ENCODE results near the gene ALDOA.
"Not testable (repeated sequence)": the region's sequence is repeated elsewhere in the genome, so short reads cannot be mapped to it uniquely, and the experiment has no call there.

Gene ALDOA

DNA sequence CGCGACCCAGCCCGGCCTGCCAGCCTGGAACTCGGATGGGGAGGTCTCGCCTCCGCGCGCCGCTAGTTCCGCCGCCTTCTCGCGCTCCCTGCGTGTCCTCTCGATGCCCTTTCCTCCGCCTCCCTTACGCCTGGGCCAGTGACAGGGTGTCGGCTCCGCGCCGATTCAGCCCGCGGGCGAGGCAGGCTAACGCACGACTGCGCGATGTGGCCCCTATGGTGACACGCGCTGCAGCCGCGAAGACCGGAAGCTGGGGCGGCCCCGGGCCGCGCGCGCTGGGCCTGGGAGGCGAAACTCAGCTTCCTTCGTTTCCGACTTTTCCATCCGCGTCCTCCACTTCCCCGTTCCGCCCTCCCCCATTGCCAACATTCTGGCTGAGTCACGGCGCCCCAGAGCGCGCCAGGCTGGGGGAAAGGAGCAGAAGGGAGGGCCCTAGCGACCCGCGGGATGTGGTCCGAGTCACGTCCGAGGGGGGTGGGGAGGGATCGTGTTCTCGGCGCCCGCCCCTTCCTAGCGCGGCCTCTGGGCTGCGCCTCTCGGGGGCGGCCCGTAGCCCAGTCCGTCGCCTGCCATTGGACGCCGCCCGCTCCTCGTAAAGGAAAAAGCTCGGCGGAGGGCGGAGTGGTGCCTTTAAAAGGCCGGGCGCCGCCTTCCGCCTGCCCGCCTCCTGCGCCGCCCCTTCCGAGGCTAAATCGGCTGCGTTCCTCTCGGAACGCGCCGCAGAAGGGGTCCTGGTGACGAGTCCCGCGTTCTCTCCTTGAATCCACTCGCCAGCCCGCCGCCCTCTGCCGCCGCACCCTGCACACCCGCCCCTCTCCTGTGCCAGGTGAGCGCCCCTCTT, at the start of gene ALDOA:
Gene ALDOA, plus strand, starts transcription at position 659 of the 841 bp plus-strand sequence. CDS start 1,138 bp downstream, outside the sequence.
- peak; percentile 97 for DNase-seq (ENCODE audit: low spot score)

DNA sequence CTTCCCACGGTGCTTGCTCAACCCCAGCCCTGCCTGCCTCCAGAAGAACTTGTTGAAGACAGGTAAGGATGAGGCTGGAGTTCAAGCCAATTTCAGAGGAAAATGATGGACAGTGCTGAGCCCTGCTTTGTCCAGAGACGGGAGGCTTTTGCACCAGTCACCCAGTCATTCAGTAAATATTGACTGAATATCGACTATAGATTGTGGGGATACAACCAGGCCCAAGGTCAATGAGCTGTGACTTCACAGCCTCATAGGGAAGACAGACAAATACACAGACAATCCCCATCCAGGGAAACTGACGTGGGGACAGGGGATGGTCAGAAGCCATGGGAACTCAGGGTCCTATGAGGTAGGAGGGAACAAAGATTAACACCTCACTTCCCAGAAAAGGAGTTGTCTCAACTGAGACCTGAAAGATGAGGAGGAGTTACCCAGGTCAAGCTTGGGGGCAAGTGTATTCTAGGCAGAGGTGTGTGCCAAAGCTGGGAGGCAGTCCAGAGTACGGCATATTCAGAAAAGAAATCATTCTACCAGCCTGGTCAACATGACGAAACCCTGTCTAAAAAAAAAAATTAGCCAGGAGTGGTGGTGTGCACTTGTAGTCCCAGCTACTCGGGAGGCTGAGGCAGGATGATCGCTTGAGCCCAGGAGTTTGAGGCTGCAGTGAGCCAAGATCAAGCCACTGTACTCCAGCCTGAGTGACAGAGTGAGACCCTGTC, 48.8 kb upstream of the ALDOA start:
- DNase-seq (ENCODE audit: low spot score), result no peak

DNA sequence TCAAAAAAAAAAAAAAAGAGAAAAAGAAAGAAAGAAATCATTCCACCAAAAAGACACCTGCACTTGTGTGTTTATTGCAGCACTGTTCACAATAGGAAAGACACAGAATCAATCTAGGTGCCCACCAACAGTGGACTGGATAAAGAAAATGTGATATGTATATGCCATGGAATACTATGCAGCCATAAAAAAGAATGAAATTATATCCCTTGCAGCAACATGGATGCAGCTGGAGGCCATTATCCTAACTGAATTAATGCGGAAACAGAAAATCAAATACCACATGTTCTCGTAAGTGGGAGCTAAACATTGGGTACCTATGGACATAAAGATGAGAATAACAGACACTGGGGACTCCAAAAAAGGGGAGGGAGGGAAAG, 48.3 kb upstream of the ALDOA start:
- no peak for DNase-seq (ENCODE audit: low spot score)

DNA sequence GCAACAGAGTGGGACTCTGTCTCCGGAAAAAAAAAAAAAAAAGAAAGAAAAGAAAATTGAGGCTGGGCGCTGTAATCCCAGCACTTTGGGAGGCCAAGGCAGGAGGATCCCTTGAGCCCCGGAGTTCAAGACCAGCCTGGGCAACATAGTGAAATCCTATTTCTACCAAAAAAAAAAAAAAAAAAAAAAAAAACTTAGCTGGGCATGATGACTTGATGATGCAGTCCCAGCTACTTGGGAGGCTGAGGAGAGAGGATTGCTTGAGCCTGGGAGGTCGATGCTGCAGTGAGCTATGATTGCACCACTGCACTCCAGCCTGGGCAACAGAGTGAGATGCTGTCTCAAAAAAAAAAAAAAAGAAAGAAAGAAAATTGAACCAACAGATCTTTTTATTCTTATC, 47.6 kb upstream of the ALDOA start:
- not testable (repeated sequence) for DNase-seq (ENCODE audit: low spot score)

DNA sequence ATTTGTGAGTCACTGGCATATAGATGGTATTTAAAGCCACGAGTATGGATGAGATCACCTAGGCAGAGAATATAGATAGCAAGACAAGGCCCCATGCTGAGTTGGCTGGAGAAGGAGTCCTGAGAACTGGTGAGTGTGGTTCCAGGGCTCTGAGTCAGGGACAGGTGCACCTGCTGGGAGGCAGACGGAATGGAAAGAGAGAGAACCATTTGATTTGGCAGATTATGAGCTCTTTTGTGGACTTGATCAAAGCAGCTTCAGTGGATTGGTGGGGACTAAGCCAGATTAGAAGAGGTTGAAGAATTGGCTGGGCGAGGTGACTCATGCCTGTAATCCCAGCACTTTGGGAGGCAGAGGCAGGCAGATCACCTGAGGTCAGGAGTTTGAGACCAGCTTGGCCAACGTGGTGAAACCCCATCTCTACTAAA, 46.8 kb upstream of the ALDOA start:
- no peak for DNase-seq (ENCODE audit: low spot score)

DNA sequence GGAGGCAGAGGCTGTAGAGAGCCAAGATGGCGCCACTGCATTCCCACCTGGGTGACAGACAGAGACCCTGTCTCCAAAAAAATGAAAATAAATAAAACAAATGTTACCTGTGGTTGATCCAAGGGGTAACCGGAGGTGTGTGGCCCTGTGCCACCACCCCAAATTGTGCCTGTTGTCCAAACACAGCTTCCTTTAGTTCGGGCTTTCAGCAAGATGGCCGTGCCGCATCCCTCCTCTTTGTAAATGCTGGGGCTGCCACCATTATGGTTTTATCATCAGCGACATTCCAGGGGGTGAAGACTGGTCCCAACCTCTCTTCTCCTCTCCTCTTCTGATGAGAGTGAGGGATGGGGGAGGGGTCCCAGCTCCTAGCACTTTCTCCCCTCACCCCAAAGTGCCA, 42.7 kb upstream of the ALDOA start, which contains the start of gene C16orf92:
Gene C16orf92, plus strand, starts transcription at position 312 of the 400 bp plus-strand sequence. CDS start 143 bp downstream, outside the sequence.
- no peak for DNase-seq (ENCODE audit: low spot score)

DNA sequence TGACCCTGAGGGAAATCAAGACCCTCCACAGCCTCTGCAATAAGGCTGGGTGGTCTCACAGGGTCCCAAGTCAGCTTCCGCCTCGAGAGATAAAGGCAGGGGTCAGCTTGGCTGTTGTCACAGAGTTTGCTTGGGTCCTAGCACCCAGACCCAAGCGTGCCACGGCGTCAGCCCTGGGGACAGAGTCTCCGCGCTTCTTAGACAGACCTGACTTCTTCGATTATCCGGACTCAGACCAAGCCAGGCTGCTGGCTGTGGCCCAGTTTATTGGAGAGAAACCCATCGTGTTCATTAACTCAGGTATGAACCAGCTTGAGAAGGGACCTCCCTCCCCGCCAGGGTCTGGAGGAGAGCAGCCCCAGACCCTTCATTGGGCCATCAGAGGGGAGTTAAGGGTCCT, 42.0 kb upstream of the ALDOA start:
- no peak for DNase-seq (ENCODE audit: low spot score)

DNA sequence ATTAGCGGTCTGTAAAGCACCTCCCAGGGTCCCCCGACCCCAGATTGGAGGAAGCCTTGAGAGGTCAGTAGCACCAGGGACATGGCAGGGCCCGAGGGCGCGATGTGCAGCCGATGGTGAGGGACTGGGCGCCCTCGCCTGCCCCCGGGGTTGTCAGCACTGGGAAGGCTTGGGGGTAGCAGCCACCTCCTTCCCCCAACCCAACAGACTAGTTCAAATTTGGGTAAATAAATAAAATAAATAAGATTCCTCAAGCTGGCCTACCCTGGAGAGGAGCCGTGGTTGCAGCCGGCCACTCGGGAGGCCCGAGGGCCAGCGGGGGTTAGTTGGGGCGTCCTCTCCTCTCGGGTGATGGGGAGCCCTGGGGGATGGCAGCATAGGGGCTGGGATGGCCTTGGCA, 41.1 kb upstream of the ALDOA start:
- DNase-seq (ENCODE audit: low spot score), result no peak

DNA sequence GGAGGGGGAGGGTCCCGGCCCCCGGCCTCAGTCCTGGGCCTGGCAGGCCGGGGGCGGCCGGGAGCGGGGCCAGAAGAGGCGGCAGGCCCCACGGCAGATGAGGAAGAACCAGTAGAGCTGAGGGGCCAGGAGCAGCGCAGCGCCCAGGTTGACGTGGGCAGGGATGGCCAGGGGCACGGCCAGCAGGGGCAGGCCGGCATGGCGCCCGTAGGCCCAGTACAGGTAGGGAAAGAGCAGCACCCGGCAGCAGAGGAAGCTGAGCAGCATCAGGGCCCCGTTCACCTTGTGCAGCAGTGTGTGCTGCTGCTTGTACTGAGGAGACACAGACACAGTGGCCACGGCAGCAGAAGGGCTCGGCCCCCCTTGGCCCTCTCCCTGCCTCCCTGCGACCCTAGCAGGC, 40.4 kb upstream of the ALDOA start:
- no peak for DNase-seq (ENCODE audit: low spot score)

DNA sequence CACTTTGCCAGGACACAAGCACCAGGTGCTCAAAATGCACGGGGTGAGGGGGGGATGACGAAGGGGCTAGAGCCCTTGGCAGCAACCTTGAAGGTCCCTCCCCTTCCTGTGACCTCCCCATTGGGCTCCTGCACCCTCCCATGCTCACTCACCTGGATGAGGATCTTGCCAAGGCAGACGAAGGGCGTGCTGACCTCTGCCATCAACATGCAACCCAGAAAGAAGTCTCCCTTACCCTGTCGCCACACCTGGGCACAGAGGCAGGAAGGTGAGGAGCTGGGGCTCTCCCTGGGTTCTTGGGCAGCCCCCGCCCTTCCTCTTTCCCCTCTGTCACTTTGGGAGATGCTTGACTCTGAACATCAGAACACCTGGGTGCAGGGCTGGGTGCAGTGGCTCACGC, 40.0 kb upstream of the ALDOA start:
- DNase-seq (ENCODE audit: low spot score), result no peak

DNA sequence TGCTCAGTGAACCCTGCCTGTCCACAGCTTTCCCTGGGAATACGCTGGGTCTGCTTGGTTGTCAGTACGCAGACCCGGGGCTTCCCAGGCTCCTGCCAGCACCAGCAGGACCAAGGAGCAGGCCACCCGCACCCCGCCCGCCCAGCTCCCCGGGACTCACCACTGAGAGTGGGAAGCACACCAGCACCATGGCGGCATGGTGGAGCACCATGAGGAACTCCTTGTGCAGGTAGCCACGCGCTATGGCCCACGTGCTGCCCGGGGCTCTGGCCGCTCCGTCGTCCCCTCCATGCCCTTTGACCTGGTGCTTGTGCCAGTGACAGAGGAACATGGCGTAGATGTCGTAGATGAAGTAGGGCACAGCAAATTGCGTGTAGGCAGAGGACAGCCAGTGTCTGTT, 39.1 kb upstream of the ALDOA start:
- DNase-seq (ENCODE audit: low spot score), result no peak

DNA sequence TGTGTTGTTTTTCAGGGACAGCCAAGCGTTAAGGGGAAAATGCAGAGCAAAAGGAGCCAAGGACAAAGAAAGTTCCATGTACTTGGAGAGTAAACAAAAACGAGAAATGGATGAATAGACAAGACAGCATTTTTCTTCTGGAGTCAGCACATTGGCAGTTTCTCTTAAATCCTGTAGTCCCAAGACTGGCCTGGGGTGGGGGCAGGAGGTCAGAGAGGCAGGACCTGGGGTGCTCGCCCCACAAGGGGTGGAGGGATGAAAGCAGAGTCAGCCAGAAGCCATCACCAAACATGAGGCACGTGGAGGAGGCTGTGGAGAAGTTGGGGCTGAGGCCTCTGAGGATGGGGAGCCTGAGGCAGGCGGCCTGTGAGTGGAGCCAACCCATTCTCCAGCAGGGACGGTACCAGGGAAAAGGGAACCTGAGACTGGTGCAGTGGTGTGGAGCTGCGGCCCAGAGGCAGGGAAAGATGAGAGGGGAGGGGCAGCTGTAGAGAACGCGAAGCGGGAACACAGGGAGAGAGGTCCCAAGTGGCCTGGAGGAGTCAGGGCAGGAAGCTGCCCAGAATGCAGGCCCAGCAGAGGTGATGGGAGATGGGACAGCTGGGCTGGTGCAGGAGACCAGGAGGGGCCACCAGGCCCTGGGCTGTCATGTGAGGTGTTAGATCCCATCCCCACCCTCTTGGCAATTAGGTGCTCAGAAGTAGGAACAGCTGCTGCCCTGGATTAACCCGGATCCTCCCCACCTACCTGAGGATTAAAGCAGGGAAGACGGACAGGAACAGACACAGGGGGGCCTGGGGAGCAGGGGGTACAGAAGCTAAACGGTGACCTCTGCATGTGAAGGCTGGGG, 37.7 kb upstream of the ALDOA start:
- no peak for DNase-seq (ENCODE audit: low spot score)

DNA sequence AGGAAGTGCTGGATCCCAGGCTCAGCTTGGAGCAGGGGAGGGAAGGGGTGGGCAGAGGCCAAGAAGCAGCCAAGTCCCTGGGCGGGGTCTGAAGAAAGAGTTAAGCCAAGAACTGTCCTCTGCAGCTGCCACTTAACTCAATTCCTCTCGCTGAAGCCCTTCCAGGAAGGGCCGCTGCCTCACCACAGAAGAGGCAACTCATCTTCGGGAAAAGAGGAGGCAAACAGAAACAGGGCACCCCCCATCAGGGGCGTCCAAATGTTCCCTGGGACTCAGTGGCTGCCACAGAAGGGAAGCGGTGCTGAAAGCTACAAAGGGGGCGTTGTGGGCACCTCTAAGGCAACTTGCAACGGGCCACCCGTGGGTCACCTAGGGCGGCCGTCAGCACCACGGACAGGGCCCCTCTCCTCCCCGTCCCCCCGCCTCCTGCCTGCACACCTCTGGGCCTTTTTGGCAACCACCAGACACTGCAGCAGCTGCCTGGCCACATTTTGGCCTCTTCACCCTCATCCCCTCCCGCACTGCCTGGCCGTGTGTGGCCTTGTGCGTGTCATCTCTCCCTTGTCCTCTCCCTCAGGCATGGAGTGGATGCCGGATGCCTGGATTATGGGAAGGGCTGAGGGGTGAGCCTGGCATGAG, 37.0 kb upstream of the ALDOA start:
- DNase-seq (ENCODE audit: low spot score), result no peak

DNA sequence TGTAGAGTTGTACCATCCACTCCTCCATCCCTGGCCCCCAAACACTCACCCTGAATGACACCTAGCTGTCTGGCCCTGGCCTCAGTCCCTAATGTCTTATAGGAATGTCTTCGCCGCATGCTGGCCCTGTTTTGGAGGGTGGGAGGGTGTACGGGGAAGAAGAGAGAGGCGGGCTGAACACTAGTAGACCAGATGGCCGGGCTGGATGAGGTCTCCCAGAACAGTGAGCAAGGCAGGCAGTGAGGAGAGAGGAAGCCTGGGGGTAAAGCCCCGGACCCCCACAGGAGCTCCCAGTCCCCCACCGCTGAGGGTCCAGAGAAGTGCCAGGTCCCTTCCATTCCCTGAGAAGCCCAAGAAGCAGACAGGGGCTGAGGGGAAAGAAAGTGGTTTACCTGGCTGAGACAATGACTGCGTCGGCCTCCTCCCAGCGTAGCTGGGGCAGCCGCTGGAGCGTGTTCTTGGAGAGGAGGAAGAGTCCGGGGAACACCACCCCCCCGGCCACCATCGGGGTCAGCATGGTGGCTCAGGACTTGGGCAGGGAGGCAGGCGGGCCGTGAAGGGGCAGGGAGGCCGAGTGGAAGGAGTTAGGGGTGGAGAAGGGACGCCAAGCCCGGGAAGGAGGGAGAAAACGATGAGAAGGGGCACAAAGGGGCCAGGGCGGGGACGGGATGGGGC, 35.4 kb upstream of the ALDOA start:
- DNase-seq (ENCODE audit: low spot score), result no peak

DNA sequence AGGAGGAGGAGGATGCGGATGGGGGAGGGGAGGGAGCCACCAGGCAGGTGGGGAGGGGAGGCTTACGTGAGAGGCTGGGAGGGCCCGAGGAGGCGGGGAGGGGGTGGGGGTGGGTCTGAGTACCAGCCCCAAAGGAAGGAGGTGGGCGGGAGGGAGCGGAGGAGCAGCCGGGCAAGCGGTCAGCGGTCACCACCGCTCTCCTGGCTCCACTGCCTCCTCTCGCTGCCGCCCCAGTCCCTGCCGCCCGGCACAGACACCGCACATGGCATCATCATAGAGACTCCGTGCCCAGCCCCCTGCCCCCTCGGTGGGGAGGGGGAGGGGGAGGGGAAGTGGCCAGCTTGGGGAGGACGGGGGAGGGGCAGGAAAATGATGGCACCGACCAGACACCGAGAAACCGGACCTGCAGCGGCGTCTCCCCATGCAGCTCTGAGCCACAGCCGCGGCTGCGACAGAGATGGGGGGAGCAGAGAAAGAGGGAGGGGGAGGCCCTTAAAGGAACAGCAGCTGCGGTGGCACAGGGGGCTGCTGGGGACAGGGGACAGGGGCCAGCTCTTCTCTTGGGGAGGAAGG, 34.6 kb upstream of the ALDOA start, which contains the start of gene TLCD3B:
Gene TLCD3B, minus strand, starts transcription at position 431 of the 573 bp plus-strand sequence. CDS start 744 bp downstream, outside the sequence.
- no peak for DNase-seq (ENCODE audit: low spot score)

DNA sequence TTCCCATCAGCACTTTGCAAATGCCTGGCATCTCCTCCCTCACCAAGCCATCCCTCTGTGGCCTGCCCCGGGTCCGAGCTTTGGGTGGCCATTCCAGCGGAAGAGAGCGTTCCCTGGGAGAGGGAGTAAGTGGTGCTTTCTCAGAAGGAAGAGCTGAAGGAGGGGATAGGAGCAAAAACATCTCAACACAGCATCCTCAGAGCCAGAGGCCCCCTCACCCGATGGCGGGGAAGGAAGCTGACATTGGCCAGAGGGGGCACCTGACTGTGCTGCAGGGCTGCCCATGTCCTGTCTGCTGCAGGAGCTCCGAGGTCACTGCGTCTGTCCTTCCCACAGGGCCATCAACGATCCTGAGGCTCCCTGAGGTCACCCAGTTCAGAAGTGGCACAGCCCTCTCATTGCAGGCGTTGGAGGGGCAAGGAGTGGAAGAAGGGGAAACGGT, 34.1 kb upstream of the ALDOA start:
- DNase-seq (ENCODE audit: low spot score), result no peak

DNA sequence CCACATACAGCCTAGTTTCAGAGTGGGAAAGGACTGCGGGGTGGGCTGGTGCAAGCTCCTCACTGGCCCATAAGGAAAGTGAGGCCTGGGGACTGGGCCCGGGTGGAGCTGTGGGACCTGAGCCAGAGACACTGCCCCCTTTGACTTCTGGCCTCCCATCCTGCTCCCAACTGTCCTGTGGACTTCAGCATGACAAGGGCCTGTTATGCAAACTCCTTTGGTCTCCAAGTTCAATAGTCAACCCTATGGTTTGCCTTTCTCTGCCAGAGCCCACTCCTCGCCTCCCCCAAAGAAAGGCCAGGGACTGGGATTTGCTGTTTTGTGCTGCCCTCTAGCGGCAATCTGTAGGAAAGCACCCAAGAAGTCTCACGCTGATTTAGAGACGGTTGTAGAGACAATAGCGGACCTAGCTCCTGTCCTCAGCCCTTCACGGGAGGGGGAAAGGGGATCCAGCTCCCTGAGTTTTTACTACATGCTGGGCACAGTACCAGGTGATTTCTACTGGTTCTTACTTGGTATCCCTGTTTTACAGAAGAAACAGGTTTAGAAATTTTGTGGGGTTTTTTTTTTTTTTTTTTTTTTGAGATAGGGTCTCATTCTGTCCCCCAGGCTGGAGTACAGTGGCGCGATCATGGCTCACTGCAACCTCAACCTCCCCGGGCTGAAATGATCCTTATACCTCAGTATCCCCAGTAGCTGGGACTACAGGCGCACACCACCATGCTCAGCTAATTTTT, 33.3 kb upstream of the ALDOA start:
- peak; percentile 71 for DNase-seq (ENCODE audit: low spot score)

DNA sequence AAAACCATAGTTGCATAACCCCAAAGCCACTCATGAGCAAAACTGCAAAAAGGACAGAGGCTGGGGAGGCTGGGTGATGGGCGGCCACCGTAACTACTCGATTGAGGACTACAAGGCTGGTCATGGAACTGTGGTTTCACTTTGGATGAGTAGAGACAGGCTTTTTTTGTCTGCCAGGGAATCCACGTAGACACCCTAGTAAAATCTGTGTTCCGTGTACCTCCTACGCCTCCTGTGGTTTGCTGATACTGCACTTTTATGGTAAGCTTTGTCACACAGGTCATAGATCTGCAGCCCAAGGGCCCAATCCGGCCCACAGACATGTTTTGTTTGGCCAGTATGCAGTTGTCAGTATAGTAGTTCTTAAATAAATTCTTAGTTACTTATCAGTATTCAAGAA, 32.3 kb upstream of the ALDOA start:
- DNase-seq (ENCODE audit: low spot score), result no peak

DNA sequence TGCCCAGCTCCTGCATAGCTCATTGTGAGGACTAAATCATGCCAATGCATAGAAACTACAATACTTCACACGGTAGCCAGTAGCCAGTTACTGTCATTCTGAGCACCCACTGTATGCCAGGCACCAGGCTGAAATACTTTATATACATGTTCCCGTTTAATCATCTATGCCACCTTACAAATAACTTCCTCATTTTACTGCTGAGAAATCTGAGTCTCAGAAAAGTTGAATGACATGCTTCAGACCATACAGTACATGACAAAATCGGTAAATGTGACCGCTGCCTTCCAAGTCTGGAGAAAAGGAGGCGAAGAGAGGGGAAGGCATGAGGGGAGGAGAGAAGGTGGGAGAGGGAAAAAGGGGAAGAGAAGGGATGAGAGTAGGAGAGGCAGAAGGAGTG, 25.3 kb upstream of the ALDOA start:
- no peak for DNase-seq (ENCODE audit: low spot score)

DNA sequence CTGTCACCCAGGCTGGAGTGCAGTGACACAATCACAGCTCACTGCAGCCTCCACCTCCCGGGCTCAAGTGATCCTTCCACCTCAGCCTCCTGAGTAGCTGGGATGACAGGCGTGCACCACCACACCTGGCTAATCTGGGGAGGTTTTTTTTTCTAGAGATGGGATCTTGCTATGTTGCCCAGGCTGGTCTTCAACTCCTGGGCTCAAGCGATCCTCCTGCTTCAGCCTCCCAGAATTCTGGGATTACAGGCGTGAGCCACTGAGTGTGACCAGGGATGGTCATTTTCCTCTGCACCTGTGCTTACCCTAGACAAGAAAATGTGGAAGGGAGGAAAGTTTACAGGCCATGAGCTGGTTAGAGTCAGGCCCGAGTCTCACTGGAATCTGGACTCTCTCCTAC, 24.9 kb upstream of the ALDOA start:
- DNase-seq (ENCODE audit: low spot score), result not testable (repeated sequence)

All from LoVo (cell line).